GM10847 (cell line): ENCODE measurements around the gene ANTXR2.

Experiments
- POLR2A ChIP-seq: IDR thresholded peaks from 2 replicates; pipeline ENCODE4 v1.6.1; 2011; ENCODE audit not compliant: insufficient read length; ENCODE audit errors: extremely low read depth

Gene ANTXR2

DNA sequence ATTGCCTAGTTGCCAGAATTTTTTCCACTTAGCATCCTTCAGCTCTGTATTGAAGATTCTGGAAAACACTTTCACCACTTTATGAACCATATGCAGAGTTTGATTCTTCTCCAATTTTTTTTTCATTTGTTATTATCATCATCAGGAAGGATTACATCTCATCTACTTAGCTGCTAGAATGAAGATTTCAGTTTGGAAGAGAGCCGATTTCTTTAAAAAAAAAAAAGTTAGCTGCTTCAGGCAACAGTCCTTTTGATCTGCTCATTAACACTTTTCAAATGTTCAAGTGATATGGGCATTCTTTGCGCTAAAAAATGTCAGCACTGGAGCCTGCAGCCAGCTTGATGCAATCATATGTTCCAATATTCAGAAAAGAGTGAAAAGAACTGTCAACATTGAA lies 76.2 kb downstream of the ANTXR2 start:
- TF ChIP-seq POLR2A: no peak

DNA sequence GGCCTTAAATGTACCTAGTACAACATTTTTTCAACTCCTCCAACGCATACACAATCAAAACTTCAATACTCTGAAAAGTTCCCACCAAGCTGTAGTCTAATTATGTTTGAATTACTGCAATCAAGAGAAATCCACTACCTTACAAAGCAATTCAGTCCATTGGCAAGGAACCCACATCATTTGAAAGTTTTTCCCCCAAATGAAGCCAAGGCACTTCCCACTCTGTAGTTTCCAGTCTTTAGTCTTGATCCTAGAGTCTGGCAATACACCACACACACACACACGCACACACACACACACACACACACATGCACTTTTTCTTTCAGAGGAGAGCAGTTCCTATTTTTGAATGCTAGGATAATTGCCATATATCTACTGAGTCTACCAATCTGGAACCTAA lies 79.6 kb downstream of the ANTXR2 start:
- TF ChIP-seq POLR2A: no peak

GRCh38 chr4:79991601-79992000 lies 81.4 kb downstream of the ANTXR2 start:
- no peak for TF ChIP-seq POLR2A

GRCh38 chr4:79987401-79987800 lies 85.6 kb downstream of the ANTXR2 start:
- TF ChIP-seq POLR2A: no peak

GRCh38 chr4:79983431-79983830 lies 89.6 kb downstream of the ANTXR2 start:
- TF ChIP-seq POLR2A: no peak

GRCh38 chr4:79982601-79983322 lies 90.3 kb downstream of the ANTXR2 start:
- TF ChIP-seq POLR2A: no peak

GRCh38 chr4:79980448-79980847 lies 92.6 kb downstream of the ANTXR2 start:
- no peak for TF ChIP-seq POLR2A

DNA sequence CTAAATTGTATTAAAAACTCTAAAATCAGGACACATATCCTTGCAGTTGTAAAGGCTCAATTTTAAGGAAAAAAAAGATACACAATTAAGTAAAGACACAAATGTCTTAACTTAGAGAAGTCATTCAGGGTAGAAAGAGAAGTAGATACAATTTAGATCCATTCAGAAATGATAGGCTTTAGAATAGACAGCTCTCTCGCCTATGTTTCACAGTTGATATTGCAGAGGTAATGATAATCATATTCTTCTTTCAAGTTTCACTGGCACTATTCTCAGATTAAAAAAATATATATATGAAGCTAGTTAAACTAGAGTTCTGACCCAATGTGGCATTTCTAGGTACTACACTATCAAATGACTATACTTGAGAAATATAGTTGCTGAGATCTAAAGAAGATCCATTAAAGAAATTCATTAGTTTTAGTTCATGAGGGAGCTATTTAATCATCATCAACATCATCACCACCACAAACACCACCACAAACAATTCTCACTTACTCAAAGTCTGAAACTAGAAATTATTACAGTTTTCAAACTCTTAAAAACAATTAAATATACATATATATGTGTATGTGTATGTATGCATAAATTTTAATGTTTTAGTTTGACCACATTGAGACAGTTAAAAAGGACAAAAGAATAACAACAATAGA lies 93.1 kb downstream of the ANTXR2 start:
- no peak for TF ChIP-seq POLR2A

DNA sequence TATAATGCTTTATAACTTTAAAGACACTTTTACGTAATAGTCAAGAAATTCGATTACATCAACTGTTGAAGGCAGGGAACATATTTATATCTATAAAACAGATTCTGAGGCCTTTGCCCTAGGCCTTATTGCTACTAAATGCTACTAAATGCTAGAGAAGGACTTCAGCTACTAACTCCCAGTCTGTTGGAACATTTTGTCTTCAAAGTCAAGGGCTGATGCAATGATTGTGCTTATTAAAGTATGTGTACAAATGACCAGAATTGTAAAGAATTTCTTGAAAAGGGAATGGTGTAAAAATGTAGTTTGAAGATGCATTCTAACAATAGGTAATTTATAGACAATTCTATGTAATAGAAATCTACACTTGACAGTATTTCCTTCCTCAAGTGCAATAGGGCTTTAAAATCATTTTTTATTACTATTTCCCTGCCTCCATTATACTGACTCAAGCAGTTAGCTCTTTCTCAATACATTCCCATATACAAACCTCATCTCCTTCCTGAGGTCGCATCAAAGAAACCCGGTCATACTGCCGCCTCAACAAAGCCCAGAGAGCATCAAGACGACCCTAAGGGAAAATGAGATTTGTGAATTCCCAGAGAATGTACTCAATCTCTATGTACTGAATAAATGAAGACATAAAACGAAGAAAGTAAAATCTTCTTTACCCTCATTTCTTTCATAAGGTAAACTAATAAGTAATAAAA lies 95.7 kb downstream of the ANTXR2 start:
- no peak for TF ChIP-seq POLR2A

DNA sequence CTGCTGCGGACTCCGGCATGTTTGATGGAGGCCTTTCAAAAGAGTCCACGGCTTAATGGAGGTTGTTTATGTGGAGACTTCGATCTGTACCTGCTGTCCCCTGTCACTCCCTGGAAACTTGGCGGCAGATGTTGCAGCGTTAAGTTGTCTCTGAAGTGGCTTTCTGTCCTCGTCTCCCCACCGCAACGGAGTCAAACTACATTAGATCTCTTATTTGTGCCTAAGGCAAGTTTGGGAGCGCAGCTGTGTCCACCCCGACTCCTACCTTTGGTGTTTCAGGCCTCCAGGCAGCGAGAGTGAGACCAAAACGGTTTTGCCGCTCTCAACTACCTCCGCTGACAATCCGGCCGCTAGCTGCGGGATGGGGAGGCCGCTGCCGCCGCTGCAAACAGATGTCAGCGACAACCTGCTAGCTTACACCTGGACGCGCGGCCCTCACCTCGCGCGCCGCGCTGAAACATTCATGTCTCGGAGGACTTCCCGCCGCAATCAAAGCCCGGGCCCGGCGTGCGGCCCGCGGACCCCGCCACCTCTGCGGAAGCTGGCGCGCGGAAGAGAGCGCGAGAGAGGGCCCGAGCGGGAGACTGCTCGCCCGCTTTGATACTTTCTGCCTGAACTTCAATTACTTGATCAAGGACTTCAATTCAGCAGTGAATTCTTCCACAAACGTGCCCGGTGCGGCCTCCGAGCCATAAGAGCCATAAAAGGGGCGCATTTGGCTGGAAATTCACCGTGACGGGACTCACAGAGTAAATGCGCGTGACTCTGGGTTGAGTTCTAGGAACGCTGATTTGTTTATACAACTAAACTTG lies 108.4 kb downstream of the ANTXR2 start:
- no peak for TF ChIP-seq POLR2A

DNA sequence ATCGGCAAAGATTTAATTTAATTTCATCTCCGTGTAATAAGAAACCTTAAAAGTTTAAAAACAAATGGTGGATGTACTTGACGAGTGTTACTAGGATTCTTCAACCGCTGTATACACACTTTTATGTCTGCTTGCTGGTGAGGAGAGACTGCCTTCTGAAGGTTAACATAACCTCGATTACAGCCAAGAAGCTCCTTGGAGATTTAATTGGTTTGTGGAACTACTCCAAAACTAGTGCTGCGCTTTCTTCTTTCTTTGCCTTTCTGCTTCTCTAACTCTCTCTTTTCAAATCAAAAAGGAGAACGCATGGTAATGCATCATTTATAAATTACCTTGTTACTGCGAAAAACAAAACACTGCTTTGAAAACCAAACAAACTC lies 109.0 kb downstream of the ANTXR2 start:
- no peak for TF ChIP-seq POLR2A

DNA sequence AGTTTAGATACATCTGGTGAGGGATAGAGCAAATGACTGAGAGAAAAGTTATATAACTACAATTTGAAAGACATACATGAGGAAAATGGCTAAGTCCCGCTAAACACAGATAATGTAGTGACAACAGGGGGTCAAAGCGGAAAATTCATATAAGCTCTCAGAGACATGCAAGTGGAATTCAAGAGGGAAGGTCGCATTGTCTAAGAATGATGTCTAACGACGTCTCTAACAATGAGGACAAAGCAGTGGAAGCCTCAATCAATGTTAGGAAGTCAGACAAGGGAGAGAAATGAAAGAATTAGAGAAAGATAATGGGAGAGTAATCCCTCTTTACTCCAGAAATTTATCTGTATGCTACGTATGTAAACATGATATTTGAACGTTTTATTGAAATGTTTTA lies 113.4 kb downstream of the ANTXR2 start:
- no peak for TF ChIP-seq POLR2A

- no peak for TF ChIP-seq POLR2A
Measured at GRCh38 chr4:79958466-79959264, 114.4 kb downstream of the ANTXR2 start.

DNA sequence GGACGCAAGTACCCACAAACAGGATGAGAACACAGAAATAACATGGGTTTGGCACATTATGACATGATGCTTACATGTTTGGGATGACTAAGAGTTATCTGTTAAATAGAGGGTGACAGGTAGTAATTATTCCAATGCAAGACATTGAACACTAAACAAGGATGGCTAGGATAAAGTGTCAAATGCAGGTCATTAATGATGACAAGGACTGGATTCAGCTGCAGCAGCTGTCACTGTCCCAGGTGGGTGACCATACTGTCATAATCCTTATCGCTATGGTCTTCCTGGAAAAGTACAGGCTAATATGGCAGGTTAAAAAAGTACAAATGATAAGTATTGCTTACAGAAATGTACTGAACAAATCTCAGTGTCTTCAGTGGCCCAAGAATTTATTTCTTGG lies 123.9 kb downstream of the ANTXR2 start:
- no peak for TF ChIP-seq POLR2A

GRCh38 chr4:79948739-79949138 lies 124.3 kb downstream of the ANTXR2 start:
- TF ChIP-seq POLR2A: no peak
